H1 (cell line): ENCODE results near the gene NTRK2. TPM values are rescaled to one million over a fixed set of nuclear protein-coding genes. Genes with fewer than 3 reads are reported as not detected.

Experiments
- CTCF ChIA-PET: fragments of 300-600 bp; sonication (Branson Sonifier 250); formaldehyde crosslinking; loops from one replicate; lab custom pipeline; 2021; ENCODE audit not compliant: partially characterized antibody; lab: Charles Lee
- POLR2A ChIA-PET: fragments of 300-600 bp; sonication (Branson Sonifier 250); formaldehyde crosslinking; loops from one replicate; lab custom pipeline; 2021; ENCODE audit warnings: inconsistent platforms; ENCODE audit not compliant: partially characterized antibody; lab: Charles Lee
- DNase-seq, 2 experiments: peaks; one replicate each; pipeline versions ENCODE4 v3.0.0 to v3.0.0-alpha.2; 2010 to 2022; ENCODE audit warnings: low spot score in 2 of 2, low read depth in 1 of 2, mixed read lengths in 1 of 2
- FAIRE-seq: peaks from 2 replicates; lab custom pipeline; 2011; peaks lifted over from hg19 to GRCh38; lab: Jason Lieb, UNC
- H2AFZ ChIP-seq: 2 replicates; pipeline ENCODE4 v1.8.1; 2012; ENCODE audit warnings: low read length, inconsistent platforms
- H2AK5ac ChIP-seq: 2 replicates; pipeline ENCODE4 v1.6.1; 2013; ENCODE audit warnings: low read depth, low read length
- H2BK120ac ChIP-seq: replicated peaks from 2 replicates; pipeline ENCODE3; 2013; ENCODE audit warnings: low read depth, low read length, inconsistent platforms
- H2BK12ac ChIP-seq: 2 replicates; pipeline ENCODE4 v1.6.1; 2013; ENCODE audit warnings: low read depth, low read length
- H2BK15ac ChIP-seq: 2 replicates; pipeline ENCODE4 v1.6.1; 2013; ENCODE audit warnings: low read length
- H2BK20ac ChIP-seq: 2 replicates; pipeline ENCODE4 v1.6.1; 2013; ENCODE audit warnings: low read length
- H2BK5ac ChIP-seq: 2 replicates; pipeline ENCODE4 v1.6.1; 2013; ENCODE audit warnings: low read depth, low read length
- H3K14ac ChIP-seq: 2 replicates; pipeline ENCODE4 v1.6.1; 2013; ENCODE audit warnings: inconsistent platforms; ENCODE audit not compliant: insufficient read length
- H3K18ac ChIP-seq: 2 replicates; pipeline ENCODE4 v1.6.1; 2013; ENCODE audit warnings: low read length; ENCODE audit errors: extremely low read depth
- H3K23ac ChIP-seq: 2 replicates; pipeline ENCODE4 v1.6.1; 2013; ENCODE audit warnings: inconsistent platforms; ENCODE audit not compliant: insufficient read length
- H3K23me2 ChIP-seq: 2 replicates; pipeline ENCODE4 v1.6.1; 2013; ENCODE audit warnings: low read depth, low read length
- H3K27ac ChIP-seq: 2 replicates; pipeline ENCODE4 v1.6.1; 2011; ENCODE audit warnings: low read depth, low read length, inconsistent platforms
- H3K27me3 ChIP-seq, 4 experiments: replicated peaks in 1 of 4; 1 replicate in 1 of 4; 2 replicates in 3 of 4; pipeline versions ENCODE4 v1.6.1 to v1.8.1; 2011 to 2013; ENCODE audit warnings: low read length in 3 of 4, mild to moderate bottlenecking in 3 of 4, inconsistent platforms in 2 of 4, mixed read lengths in 2 of 4, moderate library complexity in 1 of 4; ENCODE audit not compliant: control insufficient read depth in 3 of 4, insufficient read depth in 3 of 4; ENCODE audit errors: extremely low read depth in 1 of 4
- H3K36me3 ChIP-seq, 4 experiments: 2 replicates each; pipeline versions ENCODE4 v1.6.1 to v1.8.1; 2011 to 2013; ENCODE audit warnings: mild to moderate bottlenecking in 4 of 4, low read length in 3 of 4, moderate library complexity in 2 of 4, control low read depth in 1 of 4, inconsistent platforms in 1 of 4; ENCODE audit not compliant: insufficient read depth in 4 of 4, control insufficient read depth in 2 of 4
- H3K4ac ChIP-seq: replicated peaks from 2 replicates; pipeline ENCODE3; 2013; ENCODE audit warnings: low read length, low read depth, mixed read lengths, inconsistent platforms; ENCODE audit not compliant: insufficient read length
- H3K4me1 ChIP-seq, 4 experiments: replicated peaks in 1 of 4; 1 replicate in 1 of 4; 2 replicates in 3 of 4; pipeline versions ENCODE4 v1.6.1 to v1.8.1; 2011 to 2013; ENCODE audit warnings: low read length in 3 of 4, inconsistent platforms in 2 of 4, mixed read lengths in 1 of 4; ENCODE audit not compliant: insufficient read depth in 4 of 4, control insufficient read depth in 3 of 4
- H3K4me2 ChIP-seq, 2 experiments: 2 replicates each; pipeline versions ENCODE4 v1.6.1 to v1.8.1; 2011 to 2013; ENCODE audit warnings: low read depth in 2 of 2, low read length in 2 of 2, control low read depth in 1 of 2, inconsistent platforms in 1 of 2, mild to moderate bottlenecking in 1 of 2; ENCODE audit not compliant: insufficient read depth in 1 of 2
- H3K4me3 ChIP-seq, 4 experiments: fragments of 200-600, 300-600 bp in 1 of 4; sonication (generic), shearing (Covaris generic), sonication (Bioruptor Twin) in 1 of 4; 2 replicates each; pipeline versions ENCODE4 v1.5.1 to v1.8.1; 2011 to 2016; ENCODE audit warnings: low read length in 4 of 4, low read depth in 3 of 4, control low read depth in 2 of 4, inconsistent platforms in 2 of 4, mild to moderate bottlenecking in 2 of 4, mixed read lengths in 1 of 4, moderate library complexity in 1 of 4; ENCODE audit not compliant: insufficient read depth in 2 of 4; ENCODE audit errors: extremely low read depth in 1 of 4
- H3K56ac ChIP-seq: replicated peaks from 2 replicates; pipeline ENCODE3; 2013; ENCODE audit warnings: low read depth, mild to moderate bottlenecking, mixed read lengths, low read length, inconsistent platforms; ENCODE audit not compliant: insufficient read length
- H3K79me1 ChIP-seq: 2 replicates; pipeline ENCODE4 v1.6.1; 2013; ENCODE audit warnings: low read depth, low read length, control low read depth
- H3K79me2 ChIP-seq, 2 experiments: 2 replicates each; pipeline versions ENCODE4 v1.6.1 to v1.8.1; 2012 to 2013; ENCODE audit warnings: low read length in 2 of 2, mild to moderate bottlenecking in 2 of 2, inconsistent platforms in 1 of 2; ENCODE audit not compliant: insufficient read depth in 2 of 2, control insufficient read depth in 1 of 2
- H3K9ac ChIP-seq, 4 experiments: replicated peaks in 1 of 4; 1 replicate in 1 of 4; 2 replicates in 3 of 4; pipeline versions ENCODE4 v1.6.1 to v1.8.1; 2011 to 2013; ENCODE audit warnings: low read depth in 3 of 4, low read length in 3 of 4, control low read depth in 2 of 4, mild to moderate bottlenecking in 2 of 4, moderate library complexity in 2 of 4, inconsistent platforms in 1 of 4; ENCODE audit errors: extremely low read depth in 1 of 4
- H3K9me3 ChIP-seq, 2 experiments: 2 replicates each; pipeline versions ENCODE4 v1.6.1 to v1.8.1; 2012 to 2013; ENCODE audit warnings: mild to moderate bottlenecking in 2 of 2, moderate library complexity in 2 of 2, control low read depth in 1 of 2, inconsistent platforms in 1 of 2, low read depth in 1 of 2, low read length in 1 of 2, mixed read lengths in 1 of 2; ENCODE audit not compliant: insufficient read depth in 2 of 2
- H4K20me1 ChIP-seq, 2 experiments: replicated peaks in 1 of 2; 2 replicates each; pipeline versions ENCODE3 to v1.8.1; 2011 to 2013; ENCODE audit warnings: inconsistent platforms in 2 of 2, low read length in 2 of 2, mild to moderate bottlenecking in 1 of 2; ENCODE audit not compliant: insufficient read depth in 2 of 2, control insufficient read depth in 1 of 2
- H4K5ac ChIP-seq: 2 replicates; pipeline ENCODE4 v1.6.1; 2013; ENCODE audit warnings: low read length, low read depth, mixed read lengths, inconsistent platforms; ENCODE audit not compliant: insufficient read length
- H4K8ac ChIP-seq: 2 replicates; pipeline ENCODE4 v1.8.0; 2013; ENCODE audit warnings: mild to moderate bottlenecking, moderate library complexity, low read length, inconsistent platforms; ENCODE audit not compliant: insufficient read depth; ENCODE audit errors: extremely low read depth
- H4K91ac ChIP-seq: replicated peaks from 2 replicates; pipeline ENCODE3; 2013; ENCODE audit warnings: low read length, mixed read lengths, inconsistent platforms; ENCODE audit not compliant: insufficient read length
- EGR1 ChIP-seq: IDR thresholded peaks from 2 replicates; pipeline ENCODE4 v1.6.1; 2011; ENCODE audit warnings: low read depth, low read length, borderline replicate concordance
- HDAC2 ChIP-seq, 2 experiments: fragments of 300-600 bp in 1 of 2; sonication (generic) in 1 of 2; IDR thresholded peaks; 2 replicates each; pipeline ENCODE4 v1.6.1; 2011 to 2012; ENCODE audit warnings: low read depth in 2 of 2, low read length in 2 of 2, mild to moderate bottlenecking in 2 of 2, moderate library complexity in 2 of 2, borderline replicate concordance in 1 of 2, inconsistent platforms in 1 of 2
- TCF12 ChIP-seq: IDR thresholded peaks from 2 replicates; pipeline ENCODE4 v1.6.1; 2011; ENCODE audit warnings: low read depth, mild to moderate bottlenecking, low read length
- YY1 ChIP-seq: IDR thresholded peaks from 2 replicates; pipeline ENCODE4 v1.6.1; 2011; ENCODE audit warnings: low read depth, mild to moderate bottlenecking, low read length
- WGBS, 2 experiments: shearing (Covaris generic) in 1 of 2; methylation state at CpG; one replicate each; pipeline versions ENCODE4 v1.1.6 to v1.1.7; 2013 to 2015; ENCODE audit warnings: low lambda C conversion rate in 2 of 2, mixed read lengths in 2 of 2, inconsistent platforms in 1 of 2, low coverage in 1 of 2, missing lambda C conversion rate in 1 of 2; ENCODE audit not compliant: insufficient replicate concordance in 2 of 2, insufficient coverage in 1 of 2, insufficient read length in 1 of 2; ENCODE audit errors: extremely low coverage in 1 of 2, missing lambda C conversion rate in 1 of 2; 5-methylcytosine and 5-hydroxymethylcytosine counted together
- polyA plus RNA-seq, 7 experiments: library from polyadenylated mRNA; depleted of rRNA in 3 of 7; stranded (reverse) in 5 of 7; unstranded in 2 of 7; fragments of >200 nt in 5 of 7; fragments of 200-250 nt in 2 of 7; gene quantifications; 1 replicate in 5 of 7; 2 replicates in 1 of 7; 4 replicates in 1 of 7; pipeline versions ENCODE4 v1.2.1 to v1.2.3, GENCODE V29; 2011 to 2013; ENCODE audit warnings: missing spikeins in 2 of 7, mixed read lengths in 2 of 7
- total RNA-seq: library from RNA; stranded (reverse); fragmentation: NEBNext Ultra II Directional; extraction: Animal tissue kit (Norgen Biotek cat#: 25700); gene quantifications from 2 replicates; pipeline ENCODE4 v1.2.1, GENCODE V29; 2021
- TF ChIP-seq, protein P1 (sequence below): IDR thresholded peaks from 2 replicates; pipeline ENCODE4 v1.6.1; 2011; ENCODE audit warnings: low read length, improper control_type of control experiment

Gene NTRK2
- total and polyA plus RNA-seq, 2 of the 8 experiments (the other 6 are each of a cell fraction or from before 2014, with no cell fraction given): 0.03 to 0.04 TPM

DNA sequence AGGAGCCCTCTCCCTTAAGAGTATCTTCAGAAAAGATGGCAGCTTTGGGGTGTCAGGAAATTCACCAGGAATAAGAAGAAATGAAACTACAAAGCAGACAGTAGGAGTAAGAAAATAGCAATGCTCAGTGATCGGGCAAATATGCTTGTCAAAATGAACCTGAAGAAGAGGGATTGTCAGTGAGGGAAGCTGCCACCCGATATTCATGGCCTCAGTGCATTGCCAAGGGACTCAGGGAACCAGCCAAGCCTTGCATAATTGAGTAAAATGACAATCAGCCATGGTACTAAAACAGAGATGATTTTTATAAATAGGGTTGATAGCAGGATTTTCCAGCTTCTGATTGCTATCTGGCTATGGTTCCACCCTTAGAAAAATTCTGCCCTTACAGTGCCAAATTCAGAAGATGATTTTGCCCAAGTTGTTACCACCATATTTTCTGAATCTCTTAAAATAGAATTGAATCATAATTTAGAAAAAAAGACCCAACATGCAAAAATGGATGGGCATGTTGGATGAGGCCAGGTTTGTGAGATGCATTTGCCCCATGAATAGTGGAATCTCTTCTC lies 274.0 kb downstream of the NTRK2 start:
- no peak overlapping the region for H4K91ac ChIP-seq
- H3K79me1 ChIP-seq: no peaks in the 10 kb centered on the region
- H2BK15ac ChIP-seq: no peak overlapping the region
- H3K27me3 ChIP-seq: no peaks in the 10 kb centered on the region
- no peaks in the 10 kb centered on the region for H4K20me1 ChIP-seq
- DNase-seq (no peak), FAIRE-seq (no peak)
- H3K36me3 ChIP-seq: no peaks in the 10 kb centered on the region
- no peak overlapping the region for H2AFZ ChIP-seq
- no peaks in the 10 kb centered on the region; a peak in 1 of 7 replicates for H3K4me1 ChIP-seq
- no peak overlapping the region for H4K8ac ChIP-seq
- H3K23me2 ChIP-seq: no peaks in the 10 kb centered on the region
- H3K79me2 ChIP-seq: no peaks in the 10 kb centered on the region
- WGBS, 2 experiments: 71% methylated on average over 2 of the region's 2 CpGs; no CpG with 5 or more reads in 1 of the 2 experiments
- ChIA-PET POLR2A (no interaction called here), CTCF (interaction anchor here (0.7 to 2.3 kb wide), 2 partner anchors 10 to 162 kb away, joined by 3 to 10 read pairs; no protein-coding TSS in a partner anchor)
- no peak overlapping the region for H2BK12ac ChIP-seq
- H3K9ac ChIP-seq: no peak overlapping the region
- H3K4me2 ChIP-seq: no peak overlapping the region
- no peak overlapping the region for H3K27ac ChIP-seq
- no peaks in the 10 kb centered on the region for H3K9me3 ChIP-seq
- no peak overlapping the region for H4K5ac ChIP-seq
- H3K14ac ChIP-seq: no peak overlapping the region
- H2BK5ac ChIP-seq: no peak overlapping the region
- H3K4ac ChIP-seq: no peak overlapping the region
- H3K56ac ChIP-seq: no peak overlapping the region
- H2AK5ac ChIP-seq: no peak overlapping the region
- H2BK120ac ChIP-seq: no peak overlapping the region
- no peak for TF ChIP-seq TCF12
- TF ChIP-seq YY1: no peak
- TF ChIP-seq HDAC2 (IDR thresholded peaks at IDR 0.05; ENCODE audit: borderline replicate concordance in 1 of 2, low read depth in 2 of 2, low read length in 2 of 2): no peak
- no peak for TF ChIP-seq EGR1
- TF ChIP-seq, protein P1, sequence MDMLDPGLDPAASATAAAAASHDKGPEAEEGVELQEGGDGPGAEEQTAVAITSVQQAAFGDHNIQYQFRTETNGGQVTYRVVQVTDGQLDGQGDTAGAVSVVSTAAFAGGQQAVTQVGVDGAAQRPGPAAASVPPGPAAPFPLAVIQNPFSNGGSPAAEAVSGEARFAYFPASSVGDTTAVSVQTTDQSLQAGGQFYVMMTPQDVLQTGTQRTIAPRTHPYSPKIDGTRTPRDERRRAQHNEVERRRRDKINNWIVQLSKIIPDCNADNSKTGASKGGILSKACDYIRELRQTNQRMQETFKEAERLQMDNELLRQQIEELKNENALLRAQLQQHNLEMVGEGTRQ: no peak
- no peak overlapping the region for H3K4me3 ChIP-seq
- H2BK20ac ChIP-seq: no peak overlapping the region
- H3K23ac ChIP-seq: no peak overlapping the region
- no peak overlapping the region for H3K18ac ChIP-seq
